Measurements from ENCODE around the gene RFX3. TPM values are rescaled to one million over a fixed set of nuclear protein-coding genes. Genes with fewer than 3 reads are reported as not detected.
A peak's percentile ranks its signal among the peaks of the same experiment; 100 is the strongest.

RFX3 gene
- total RNA-seq, 1 experiment from 2014 or later: 8.4 TPM

DNA sequence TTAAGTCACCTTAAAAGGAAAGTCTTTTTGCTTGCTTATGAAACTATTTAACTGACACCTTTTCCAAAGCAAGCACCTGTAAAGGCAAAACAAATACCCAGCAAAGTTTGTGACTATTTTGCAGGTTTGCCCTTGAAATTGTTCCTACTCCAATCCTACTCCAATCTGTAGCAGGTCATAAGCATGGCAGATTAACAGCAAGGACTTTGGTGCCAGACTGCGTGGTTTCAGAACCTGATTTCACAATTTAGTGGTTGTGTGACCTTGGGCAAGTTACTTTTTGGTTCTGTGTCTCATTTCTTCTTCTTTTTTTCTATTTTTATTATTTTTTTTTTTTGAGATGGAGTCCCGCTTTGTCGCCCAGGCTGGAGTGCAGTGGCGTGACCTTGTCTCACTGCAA is 282.1 kb downstream of the RFX3 start:
- no peak overlapping the region for H3K4me2 ChIP-seq
- no peaks in the 10 kb centered on the region for H3K4me1 ChIP-seq (replicated peaks; ENCODE audit: insufficient read depth)
- H3K36me3 ChIP-seq (ENCODE audit: low read depth): no peaks in the 10 kb centered on the region
- TF ChIP-seq CTCF (conservative IDR thresholded peaks at IDR 0.05): no peak
- no peak for TF ChIP-seq EZH2 (IDR thresholded peaks at IDR 0.05; ENCODE audit: low read depth)
- no peaks in the 10 kb centered on the region for H3K79me2 ChIP-seq (ENCODE audit: low read depth)
- no TSS peak for BruUV-seq (replicated peaks)
- CTCF ChIA-PET: no interaction called here
- no peaks in the 10 kb centered on the region for H3F3A ChIP-seq (ENCODE audit: insufficient read depth, low read depth)
- POLR2A ChIA-PET (ENCODE audit: unreplicated experiment): no interaction called here
- no peaks in the 10 kb centered on the region for H4K20me1 ChIP-seq (ENCODE audit: insufficient read depth)
- H3K9me2 ChIP-seq (ENCODE audit: insufficient read depth): no peaks in the 10 kb centered on the region
- no peaks in the 10 kb centered on the region for H3K27me3 ChIP-seq (ENCODE audit: insufficient read depth, low read depth)
- DNase-seq: no peak
- no peak overlapping the region for H3K27ac ChIP-seq
- no peak overlapping the region for H2AFZ ChIP-seq
- intact Hi-C loops (cut with micrococcal nuclease; ENCODE audit: unreplicated experiment): loop anchor here (10.0 kb wide), 1 partner anchor 201 kb away; no protein-coding TSS in a partner anchor
- no peak overlapping the region for H3K4me3 ChIP-seq
- H3K9me3 ChIP-seq (ENCODE audit: insufficient read depth, low read depth): no peaks in the 10 kb centered on the region

GRCh38 chr9:3241290-3241689 is 284.5 kb downstream of the RFX3 start:
- Histone ChIP-seq H3K36me3 (ENCODE audit: low read depth) (no peaks in the 10 kb centered on the region), H3K27ac (no peak overlapping the region), H4K20me1 (ENCODE audit: insufficient read depth) (no peaks in the 10 kb centered on the region), H3K9me2 (ENCODE audit: insufficient read depth) (no peaks in the 10 kb centered on the region), H3K79me2 (ENCODE audit: low read depth) (no peaks in the 10 kb centered on the region), H3K4me2 (no peak overlapping the region), H3F3A (ENCODE audit: insufficient read depth, low read depth) (no peaks in the 10 kb centered on the region), H3K27me3 (ENCODE audit: insufficient read depth, low read depth) (no peaks in the 10 kb centered on the region), H3K4me1 (replicated peaks; ENCODE audit: insufficient read depth) (no peaks in the 10 kb centered on the region), H3K9me3 (ENCODE audit: insufficient read depth, low read depth) (no peaks in the 10 kb centered on the region), H3K4me3 (no peak overlapping the region), H2AFZ (no peak overlapping the region)
- TF ChIP-seq CTCF (conservative IDR thresholded peaks at IDR 0.05) (no peak), EZH2 (IDR thresholded peaks at IDR 0.05; ENCODE audit: low read depth) (no peak)
- DNase-seq: no peak
- intact Hi-C loops (cut with micrococcal nuclease; ENCODE audit: unreplicated experiment): loop anchor here (2.0 to 10.0 kb wide), 2 partner anchors 204 to 1126 kb away; no protein-coding TSS in a partner anchor
- BruUV-seq (replicated peaks): no TSS peak
- CTCF ChIA-PET: interaction anchor here (0.6 to 0.8 kb wide), 5 partner anchors 93 to 812 kb away, joined by 3 to 12 read pairs (median 4); no protein-coding TSS in a partner anchor
- POLR2A ChIA-PET (ENCODE audit: unreplicated experiment): no interaction called here

- Histone ChIP-seq H3K9me3 (ENCODE audit: insufficient read depth, low read depth) (no peaks in the 10 kb centered on the region), H4K20me1 (ENCODE audit: insufficient read depth) (no peaks in the 10 kb centered on the region), H2AFZ (no peak overlapping the region), H3K4me2 (no peak overlapping the region), H3K79me2 (ENCODE audit: low read depth) (no peaks in the 10 kb centered on the region), H3K4me1 (replicated peaks; ENCODE audit: insufficient read depth) (no peaks in the 10 kb centered on the region), H3K27ac (no peak overlapping the region), H3K27me3 (ENCODE audit: insufficient read depth, low read depth) (no peaks in the 10 kb centered on the region), H3K9me2 (ENCODE audit: insufficient read depth) (no peaks in the 10 kb centered on the region), H3K4me3 (no peak overlapping the region), H3K36me3 (ENCODE audit: low read depth) (no peaks in the 10 kb centered on the region), H3F3A (ENCODE audit: insufficient read depth, low read depth) (no peaks in the 10 kb centered on the region)
- intact Hi-C loops (cut with micrococcal nuclease; ENCODE audit: unreplicated experiment): loop anchor here (2.0 to 10.0 kb wide), 2 partner anchors 204 to 1126 kb away; no protein-coding TSS in a partner anchor
- peak; percentile 71 for TF ChIP-seq CTCF (conservative IDR thresholded peaks at IDR 0.05)
- no peak for TF ChIP-seq EZH2 (IDR thresholded peaks at IDR 0.05; ENCODE audit: low read depth)
- BruUV-seq (replicated peaks): no TSS peak
- CTCF ChIA-PET: interaction anchor here (0.6 to 0.8 kb wide), 5 partner anchors 93 to 812 kb away, joined by 3 to 12 read pairs (median 4); no protein-coding TSS in a partner anchor
- DNase-seq: peak in 1 of 2 experiments; percentile 38
- POLR2A ChIA-PET (ENCODE audit: unreplicated experiment): no interaction called here
Observed at GRCh38 chr9:3240656-3241268, 285.0 kb downstream of the RFX3 start.

Data from PC-9 (cell line).